Thoracic aorta (tissue), 2 donors: ENCODE results near the gene ZBED3. TPM values are rescaled to one million over a fixed set of nuclear protein-coding genes. Genes with fewer than 3 reads are reported as not detected.

Experiments
- ATAC-seq: fragments of 150-250 bp; one replicate; pipeline ENCODE4 v1.8.0; 2017; ENCODE audit warnings: low read depth; ENCODE audit not compliant: insufficient number of reproducible peaks, low FRiP score
- DNase-seq: peaks from one replicate; pipeline ENCODE4 v3.0.0-alpha.2; 2020; ENCODE audit warnings: low spot score
- H3K27ac ChIP-seq, 2 donors: fragments of 200-600 bp; sonication (generic); 1 replicate in 1 of 2; 2 replicates in 1 of 2; pipeline ENCODE4 v1.5.1; 2016; ENCODE audit warnings: mild to moderate bottlenecking in 2 of 2, moderate library complexity in 2 of 2
- H3K27me3 ChIP-seq: fragments of 200-600 bp; sonication (generic); replicated peaks from 2 replicates; pipeline ENCODE4 v1.6.0; 2016; ENCODE audit warnings: mild to moderate bottlenecking; ENCODE audit not compliant: insufficient read depth
- H3K36me3 ChIP-seq: fragments of 200-600 bp; sonication (generic); one replicate; pipeline ENCODE4 v1.5.1; 2016
- H3K4me1 ChIP-seq, 2 donors: fragments of 200-600 bp; sonication (generic); 1 replicate in 1 of 2; 2 replicates in 1 of 2; pipeline versions ENCODE4 v1.5.1 to v1.6.0; 2016; ENCODE audit warnings: low read depth in 2 of 2, mild to moderate bottlenecking in 1 of 2; ENCODE audit not compliant: control insufficient read depth in 1 of 2
- H3K4me3 ChIP-seq: fragments of 200-600 bp; sonication (generic); 2 replicates; pipeline ENCODE4 v1.5.1; 2016; ENCODE audit warnings: mild to moderate bottlenecking
- H3K9me3 ChIP-seq: fragments of 200-600 bp; sonication (generic); 2 replicates; pipeline ENCODE4 v1.5.1; 2016
- total RNA-seq, 2 donors: library from RNA; depleted of rRNA; stranded (reverse); fragments of >200 nt; gene quantifications; one replicate each; pipeline versions ENCODE4 v1.1.0 to v1.2.3, GENCODE V29; 2016
- TF ChIP-seq, protein P1 (sequence below): fragments of 200-600 bp; sonication (generic); IDR thresholded peaks from one replicate; pipeline ENCODE4 v1.5.1; 2019; ENCODE audit warnings: antibody characterized with exemption

Gene ZBED3
- total RNA-seq, 2 donors from 2014 or later, result 4.4 to 6.2 TPM

GRCh38 chr5:77066184-77066583 lies 20.9 kb downstream of the ZBED3 start:
- H3K4me3 ChIP-seq, result no peak overlapping the region
- H3K9me3 ChIP-seq, result no peaks in the 10 kb centered on the region
- no peak overlapping the region for H3K27ac ChIP-seq
- DNase-seq (no peak), ATAC-seq (no peak)
- H3K27me3 ChIP-seq, result no peaks in the 10 kb centered on the region
- TF ChIP-seq, protein P1, sequence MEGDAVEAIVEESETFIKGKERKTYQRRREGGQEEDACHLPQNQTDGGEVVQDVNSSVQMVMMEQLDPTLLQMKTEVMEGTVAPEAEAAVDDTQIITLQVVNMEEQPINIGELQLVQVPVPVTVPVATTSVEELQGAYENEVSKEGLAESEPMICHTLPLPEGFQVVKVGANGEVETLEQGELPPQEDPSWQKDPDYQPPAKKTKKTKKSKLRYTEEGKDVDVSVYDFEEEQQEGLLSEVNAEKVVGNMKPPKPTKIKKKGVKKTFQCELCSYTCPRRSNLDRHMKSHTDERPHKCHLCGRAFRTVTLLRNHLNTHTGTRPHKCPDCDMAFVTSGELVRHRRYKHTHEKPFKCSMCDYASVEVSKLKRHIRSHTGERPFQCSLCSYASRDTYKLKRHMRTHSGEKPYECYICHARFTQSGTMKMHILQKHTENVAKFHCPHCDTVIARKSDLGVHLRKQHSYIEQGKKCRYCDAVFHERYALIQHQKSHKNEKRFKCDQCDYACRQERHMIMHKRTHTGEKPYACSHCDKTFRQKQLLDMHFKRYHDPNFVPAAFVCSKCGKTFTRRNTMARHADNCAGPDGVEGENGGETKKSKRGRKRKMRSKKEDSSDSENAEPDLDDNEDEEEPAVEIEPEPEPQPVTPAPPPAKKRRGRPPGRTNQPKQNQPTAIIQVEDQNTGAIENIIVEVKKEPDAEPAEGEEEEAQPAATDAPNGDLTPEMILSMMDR, result no peak
- H3K4me1 ChIP-seq, result no peaks in the 10 kb centered on the region
- peaks cover 4% of the 10 kb centered on the region for H3K36me3 ChIP-seq

DNA sequence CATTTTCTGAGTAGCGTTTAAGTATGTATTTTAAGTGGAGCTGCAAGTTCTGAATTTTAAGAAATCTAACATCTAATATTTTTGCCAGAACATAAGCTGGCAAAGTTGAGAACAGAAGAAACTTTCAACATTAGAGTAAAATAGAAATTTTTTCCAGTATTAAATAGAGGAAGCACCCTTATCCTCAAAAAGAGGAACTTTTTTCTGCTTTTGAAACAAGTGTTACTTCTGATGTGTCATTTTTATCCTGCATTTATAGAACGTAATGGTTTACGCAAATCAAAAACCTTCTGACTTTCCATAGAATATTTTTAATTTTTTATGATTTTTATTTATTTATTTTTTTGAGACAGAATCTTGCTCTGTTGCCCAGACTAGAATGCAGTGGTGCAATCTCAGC lies 21.8 kb downstream of the ZBED3 start:
- peaks cover 8% of the 10 kb centered on the region for H3K36me3 ChIP-seq
- H3K9me3 ChIP-seq, result no peaks in the 10 kb centered on the region
- no peak for ATAC-seq
- no peaks in the 10 kb centered on the region for H3K27me3 ChIP-seq
- no peak overlapping the region for H3K27ac ChIP-seq
- H3K4me1 ChIP-seq, result no peaks in the 10 kb centered on the region
- no peak for DNase-seq
- no peak overlapping the region for H3K4me3 ChIP-seq
- TF ChIP-seq, protein P1, result no peak

DNA sequence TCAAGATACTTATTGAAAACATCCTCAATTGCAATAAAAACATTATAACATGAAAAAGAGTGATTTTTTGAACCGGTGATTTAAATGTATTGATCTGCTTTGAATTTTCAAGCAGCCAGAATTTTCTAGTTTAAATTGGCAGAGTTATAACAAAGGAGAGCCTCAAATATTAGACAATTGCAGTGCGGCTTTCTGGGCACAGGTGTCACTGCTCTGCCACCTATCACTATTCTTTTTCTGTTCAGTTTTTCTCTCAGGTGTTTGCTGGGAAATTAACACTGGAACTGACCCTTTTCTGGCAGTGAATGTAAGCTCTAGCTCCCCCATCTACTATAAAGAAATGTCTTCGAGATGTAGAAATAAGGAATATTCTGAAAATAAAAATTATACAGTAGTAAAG lies 23.0 kb downstream of the ZBED3 start:
- H3K36me3 ChIP-seq, result peaks cover 13% of the 10 kb centered on the region

DNA sequence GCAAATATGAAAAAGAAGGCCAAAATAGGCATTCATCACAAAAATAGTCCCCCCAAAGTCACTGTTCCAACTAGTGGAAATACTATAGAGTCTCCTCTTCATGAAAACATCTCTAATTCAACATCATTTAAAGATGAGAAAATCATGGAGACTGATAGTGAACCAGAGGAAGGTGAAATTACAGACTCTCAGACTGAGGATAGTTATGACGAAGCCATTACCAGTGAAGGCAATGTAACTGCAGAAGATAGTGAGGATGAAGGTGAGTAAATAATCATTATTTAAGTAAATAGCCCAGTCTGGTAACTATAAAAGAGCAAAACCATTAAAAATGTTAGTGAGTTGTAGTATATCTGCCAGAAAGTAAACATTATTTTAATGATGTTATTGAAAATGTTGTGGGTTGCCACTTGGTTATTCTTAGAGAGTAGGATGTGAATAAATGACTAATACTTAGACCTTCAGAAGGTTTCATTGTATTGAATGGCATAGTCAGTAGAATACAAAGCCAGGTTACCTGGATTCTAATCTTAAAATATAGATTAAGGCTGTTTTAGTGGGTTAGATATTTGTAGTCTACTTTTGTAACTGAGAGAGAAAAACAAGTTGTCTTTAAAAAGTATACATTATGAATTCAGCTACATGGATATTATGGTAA lies 40.5 kb downstream of the ZBED3 start:
- TF ChIP-seq, protein P1, result no peak
- no peaks in the 10 kb centered on the region for H3K9me3 ChIP-seq
- DNase-seq, result no peak
- peaks cover 31% of the 10 kb centered on the region for H3K36me3 ChIP-seq
- no peaks in the 10 kb centered on the region for H3K4me1 ChIP-seq
- H3K4me3 ChIP-seq, result no peak overlapping the region
- no peaks in the 10 kb centered on the region for H3K27me3 ChIP-seq
- no peak overlapping the region for H3K27ac ChIP-seq
- no peak for ATAC-seq

More for the DNA sequence above, 23.0 kb downstream of the ZBED3 start:
- DNase-seq (no peak), ATAC-seq (no peak)
- no peaks in the 10 kb centered on the region for H3K4me1 ChIP-seq
- no peak overlapping the region for H3K4me3 ChIP-seq
- TF ChIP-seq, protein P1, result no peak
- H3K9me3 ChIP-seq, result no peaks in the 10 kb centered on the region
- H3K27me3 ChIP-seq, result no peaks in the 10 kb centered on the region
- H3K27ac ChIP-seq, result no peak overlapping the region

DNA sequence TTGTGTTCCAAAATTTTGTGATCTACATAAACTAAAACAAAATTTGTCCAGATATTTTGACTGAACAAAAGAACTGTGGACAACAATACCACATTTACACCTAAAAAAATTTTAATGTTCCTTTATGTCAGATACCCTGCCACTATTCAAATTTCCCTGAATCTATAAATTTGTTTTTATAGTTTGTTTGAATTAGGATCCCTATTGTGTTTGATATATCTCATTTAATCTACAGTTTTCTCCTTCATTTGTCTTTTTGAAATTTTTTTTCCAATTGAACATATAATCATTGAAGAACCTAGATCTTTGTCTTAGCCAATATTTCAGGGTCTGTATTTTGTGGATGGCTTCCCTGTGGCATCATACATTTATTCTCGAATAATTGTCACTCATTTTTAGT lies 51.1 kb downstream of the ZBED3 start:
- H3K4me3 ChIP-seq, result no peak overlapping the region
- peaks cover 8 to 10% of the 10 kb centered on the region in 2 donors for H3K4me1 ChIP-seq
- ATAC-seq (no peak), DNase-seq (no peak)
- H3K27ac ChIP-seq, result no peak overlapping the region
- H3K27me3 ChIP-seq, result no peaks in the 10 kb centered on the region
- TF ChIP-seq, protein P1, result no peak
- no peaks in the 10 kb centered on the region for H3K9me3 ChIP-seq
- peaks cover 31% of the 10 kb centered on the region for H3K36me3 ChIP-seq
